Measurements from ENCODE around the gene BHLHE40. TPM values are rescaled to one million over a fixed set of nuclear protein-coding genes. Genes with fewer than 3 reads are reported as not detected.
A peak's percentile ranks its signal among the peaks of the same experiment; 100 is the strongest.

Gene BHLHE40
- total RNA-seq, 3 donors from 2014 or later = 13.8 to 177 (median 135) TPM

- Histone ChIP-seq H3K27ac (peak overlapping the region; percentile 90), H3K9me3 (no peaks in the 10 kb centered on the region), H3K4me1 (peaks cover 4 to 6% of the 10 kb centered on the region in 2 donors), H3K4me3 (no peak overlapping the region), H3K36me3 (no peaks in the 10 kb centered on the region), H3K27me3 (no peaks in the 10 kb centered on the region)
- no peak for DNase-seq (ENCODE audit: low spot score in 2 of 2)
- intact Hi-C loops (cut with DNase I; ENCODE audit: low total_unique reads) = no loop called here
- no peak for TF ChIP-seq POLR2AphosphoS5 (IDR thresholded peaks at IDR 0.05)
- no peak for TF ChIP-seq POLR2A (IDR thresholded peaks at IDR 0.05)
- TF ChIP-seq, protein P1, sequence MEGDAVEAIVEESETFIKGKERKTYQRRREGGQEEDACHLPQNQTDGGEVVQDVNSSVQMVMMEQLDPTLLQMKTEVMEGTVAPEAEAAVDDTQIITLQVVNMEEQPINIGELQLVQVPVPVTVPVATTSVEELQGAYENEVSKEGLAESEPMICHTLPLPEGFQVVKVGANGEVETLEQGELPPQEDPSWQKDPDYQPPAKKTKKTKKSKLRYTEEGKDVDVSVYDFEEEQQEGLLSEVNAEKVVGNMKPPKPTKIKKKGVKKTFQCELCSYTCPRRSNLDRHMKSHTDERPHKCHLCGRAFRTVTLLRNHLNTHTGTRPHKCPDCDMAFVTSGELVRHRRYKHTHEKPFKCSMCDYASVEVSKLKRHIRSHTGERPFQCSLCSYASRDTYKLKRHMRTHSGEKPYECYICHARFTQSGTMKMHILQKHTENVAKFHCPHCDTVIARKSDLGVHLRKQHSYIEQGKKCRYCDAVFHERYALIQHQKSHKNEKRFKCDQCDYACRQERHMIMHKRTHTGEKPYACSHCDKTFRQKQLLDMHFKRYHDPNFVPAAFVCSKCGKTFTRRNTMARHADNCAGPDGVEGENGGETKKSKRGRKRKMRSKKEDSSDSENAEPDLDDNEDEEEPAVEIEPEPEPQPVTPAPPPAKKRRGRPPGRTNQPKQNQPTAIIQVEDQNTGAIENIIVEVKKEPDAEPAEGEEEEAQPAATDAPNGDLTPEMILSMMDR (IDR thresholded peaks at IDR 0.05) = no peak
Observed at GRCh38 chr3:4996223-4996765, 17.1 kb downstream of the BHLHE40 start.

GRCh38 chr3:4996771-4997291 is 17.6 kb downstream of the BHLHE40 start:
- H3K36me3 ChIP-seq = no peaks in the 10 kb centered on the region
- TF ChIP-seq POLR2AphosphoS5 (IDR thresholded peaks at IDR 0.05) (no peak), POLR2A (IDR thresholded peaks at IDR 0.05) (no peak)
- TF ChIP-seq, protein P1 (IDR thresholded peaks at IDR 0.05) = no peak
- no peak for DNase-seq (ENCODE audit: low spot score in 2 of 2)
- H3K4me3 ChIP-seq = no peak overlapping the region
- no peaks in the 10 kb centered on the region for H3K9me3 ChIP-seq
- H3K27me3 ChIP-seq = no peaks in the 10 kb centered on the region
- peaks cover 4 to 6% of the 10 kb centered on the region in 2 donors for H3K4me1 ChIP-seq
- intact Hi-C loops (cut with DNase I; ENCODE audit: low total_unique reads) = no loop called here
- H3K27ac ChIP-seq = no peak overlapping the region

- TF ChIP-seq POLR2AphosphoS5 (IDR thresholded peaks at IDR 0.05) = no peak
- TF ChIP-seq, protein P1 (IDR thresholded peaks at IDR 0.05) = no peak
- no peak for TF ChIP-seq POLR2A (IDR thresholded peaks at IDR 0.05)
- intact Hi-C loops (cut with DNase I; ENCODE audit: low total_unique reads) = no loop called here
- Histone ChIP-seq H3K27ac (no peak overlapping the region), H3K27me3 (no peaks in the 10 kb centered on the region), H3K4me1 (peaks cover 4 to 6% of the 10 kb centered on the region in 2 donors), H3K4me3 (no peak overlapping the region), H3K36me3 (no peaks in the 10 kb centered on the region), H3K9me3 (no peaks in the 10 kb centered on the region)
- no peak for DNase-seq (ENCODE audit: low spot score in 2 of 2)
Observed at GRCh38 chr3:4997946-4998345, 18.7 kb downstream of the BHLHE40 start.

DNA sequence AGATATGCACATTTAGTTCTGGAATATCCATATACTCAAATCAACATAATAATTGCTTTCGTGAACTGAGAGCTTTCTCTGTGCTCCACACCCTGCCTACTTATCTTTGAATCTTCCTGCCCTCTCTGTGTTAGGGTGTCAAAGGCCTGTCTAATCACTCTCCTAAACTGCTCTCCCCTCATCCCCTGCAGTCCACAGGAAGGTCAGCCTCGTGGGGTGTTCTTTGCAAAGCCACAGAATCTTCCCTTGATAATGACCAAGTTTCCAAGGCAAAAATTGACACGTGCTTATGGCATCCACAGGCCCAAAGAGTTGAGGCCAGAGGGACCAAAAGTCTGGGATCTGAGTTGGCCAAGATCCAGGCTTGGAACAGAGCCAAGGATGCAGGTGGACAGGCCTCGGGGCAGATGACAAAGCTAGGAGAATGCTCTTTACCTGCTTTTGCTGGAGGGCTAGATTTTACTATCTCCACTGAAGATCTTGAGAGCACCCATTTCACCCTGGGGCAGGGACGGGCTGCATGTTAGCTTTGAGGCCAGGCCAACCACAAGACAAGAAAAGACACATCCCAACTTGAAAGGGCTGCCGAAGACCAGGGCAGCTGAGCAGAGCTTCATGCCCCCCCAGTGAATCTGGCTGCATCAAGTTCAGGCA is 20.4 kb downstream of the BHLHE40 start:
- TF ChIP-seq POLR2AphosphoS5 (IDR thresholded peaks at IDR 0.05) (no peak), POLR2A (IDR thresholded peaks at IDR 0.05) (no peak)
- TF ChIP-seq, protein P1 (IDR thresholded peaks at IDR 0.05) = no peak
- peaks cover 4 to 6% of the 10 kb centered on the region in 2 donors for H3K4me1 ChIP-seq
- no peaks in the 10 kb centered on the region for H3K36me3 ChIP-seq
- peak overlapping the region; percentile 29 to 38 for H3K27ac ChIP-seq
- H3K9me3 ChIP-seq = no peaks in the 10 kb centered on the region
- no peaks in the 10 kb centered on the region for H3K27me3 ChIP-seq
- DNase-seq (ENCODE audit: low spot score in 2 of 2) = peak; percentile 58 to 70
- no peak overlapping the region for H3K4me3 ChIP-seq
- intact Hi-C loops (cut with DNase I; ENCODE audit: low total_unique reads) = no loop called here

- Histone ChIP-seq H3K36me3 (no peaks in the 10 kb centered on the region), H3K27me3 (no peaks in the 10 kb centered on the region), H3K9me3 (no peaks in the 10 kb centered on the region), H3K27ac (no peak overlapping the region), H3K4me3 (no peak overlapping the region), H3K4me1 (no peaks in the 10 kb centered on the region)
- TF ChIP-seq POLR2AphosphoS5 (IDR thresholded peaks at IDR 0.05) (no peak), POLR2A (IDR thresholded peaks at IDR 0.05) (no peak)
- TF ChIP-seq, protein P1 (IDR thresholded peaks at IDR 0.05) = no peak
- intact Hi-C loops (cut with DNase I; ENCODE audit: low total_unique reads) = no loop called here
- no peak for DNase-seq (ENCODE audit: low spot score in 2 of 2)
Observed at GRCh38 chr3:5001135-5001534, 21.9 kb downstream of the BHLHE40 start.
